Cardiac fibroblast (primary cell): ENCODE measurements around the gene SH3BP5.

Experiments
- DNase-seq, 2 donors: peaks; one replicate each; pipeline versions ENCODE4 v3.0.0 to v3.0.0-alpha.2; 2010; ENCODE audit warnings: low read depth in 2 of 2
- H3K4me3 ChIP-seq, 2 donors: replicated peaks in 1 of 2; 1 replicate in 1 of 2; 2 replicates in 1 of 2; pipeline ENCODE4 v1.5.1; 2011; ENCODE audit warnings: low read depth in 2 of 2, low read length in 2 of 2, mild to moderate bottlenecking in 2 of 2, moderate library complexity in 1 of 2
- CTCF ChIP-seq: IDR thresholded peaks from one replicate; pipeline ENCODE4 v1.5.1; 2011; ENCODE audit warnings: low read depth, mild to moderate bottlenecking, low read length, inconsistent platforms

Gene SH3BP5

GRCh38 chr3:15303216-15303615, 29.2 kb downstream of the SH3BP5 start:
- TF ChIP-seq CTCF, result no peak
- no peak overlapping the region for H3K4me3 ChIP-seq

DNA sequence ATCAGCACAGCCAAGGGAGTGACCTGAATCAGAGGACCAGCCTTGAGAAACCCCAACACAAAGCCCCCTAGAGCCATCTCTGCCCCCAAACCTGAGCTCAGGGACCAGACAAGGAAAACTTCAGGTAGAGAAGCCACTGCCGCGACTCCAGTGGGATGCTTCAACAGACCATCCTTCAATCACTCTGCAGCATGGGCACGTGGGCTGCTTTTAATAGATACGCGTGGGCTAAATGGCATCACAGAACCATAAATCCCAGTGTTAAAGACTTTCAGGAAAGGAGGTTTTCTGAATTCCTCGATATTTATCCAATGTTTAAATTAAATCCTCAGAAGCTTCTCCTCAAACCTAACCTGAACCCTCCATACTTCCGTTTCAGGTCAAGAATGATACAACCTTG, 30.6 kb downstream of the SH3BP5 start:
- no peak for DNase-seq
- no peak for TF ChIP-seq CTCF
- H3K4me3 ChIP-seq, result no peak overlapping the region

More at GRCh38 chr3:15303216-15303615, 29.2 kb downstream of the SH3BP5 start:
- DNase-seq, result no peak

DNA sequence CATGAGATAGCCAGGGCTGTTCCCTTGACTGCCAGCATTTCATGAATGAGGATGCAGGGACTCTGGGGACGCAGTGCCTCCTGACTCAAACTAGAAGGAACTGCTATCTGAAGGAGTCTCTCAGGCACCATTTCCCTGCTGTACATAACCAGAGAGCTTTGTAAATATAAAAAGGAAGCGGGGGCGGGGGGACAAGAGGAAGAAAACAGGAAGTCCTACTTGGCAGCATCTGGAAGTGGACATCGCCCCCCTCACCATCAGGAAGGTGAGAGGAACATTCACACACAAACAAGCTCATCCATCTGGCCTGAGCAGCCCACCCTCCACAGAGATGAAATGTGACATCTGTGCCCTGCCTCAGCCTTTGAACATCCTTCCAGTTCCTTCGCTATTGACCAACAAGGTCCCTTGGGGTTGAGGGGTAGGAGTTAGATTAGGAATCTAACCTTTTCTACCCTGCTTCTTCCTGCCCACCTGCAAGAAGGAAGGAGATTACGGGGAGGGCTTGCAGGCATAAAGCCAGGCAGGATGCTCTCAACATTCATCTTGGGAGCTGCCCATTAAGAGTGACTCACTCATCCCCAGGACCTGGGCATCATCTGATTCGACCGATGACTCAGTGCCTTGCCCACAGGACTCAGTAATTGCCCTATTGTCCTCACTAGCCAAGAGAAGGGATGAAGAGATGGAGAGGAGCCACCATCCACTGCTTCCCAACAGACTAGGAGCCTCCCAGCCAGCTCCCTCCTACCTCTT, 31.9 kb downstream of the SH3BP5 start:
- H3K4me3 ChIP-seq, result no peak overlapping the region
- DNase-seq, result peak; percentile 67 to 78
- TF ChIP-seq CTCF, result no peak

DNA sequence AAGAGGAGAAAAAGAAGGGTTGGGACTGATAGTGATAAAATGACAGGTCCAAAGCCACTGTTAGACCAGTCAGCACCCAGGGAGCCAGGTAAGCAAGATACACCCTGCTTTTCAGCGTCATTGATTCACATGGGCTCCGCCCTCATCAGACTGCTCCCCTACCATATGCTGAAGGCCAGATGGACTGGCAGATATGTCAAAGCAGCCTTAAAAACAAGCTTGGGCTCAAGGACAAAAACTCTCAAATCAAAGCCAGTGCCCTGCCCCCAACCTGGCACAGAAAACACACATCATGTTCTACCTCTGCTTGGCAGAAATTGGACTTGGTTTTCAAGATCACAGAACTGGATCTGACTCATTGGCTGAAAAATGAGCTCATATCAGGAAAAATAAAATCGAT, 33.4 kb downstream of the SH3BP5 start:
- DNase-seq, result no peak
- H3K4me3 ChIP-seq, result no peak overlapping the region
- TF ChIP-seq CTCF, result no peak

DNA sequence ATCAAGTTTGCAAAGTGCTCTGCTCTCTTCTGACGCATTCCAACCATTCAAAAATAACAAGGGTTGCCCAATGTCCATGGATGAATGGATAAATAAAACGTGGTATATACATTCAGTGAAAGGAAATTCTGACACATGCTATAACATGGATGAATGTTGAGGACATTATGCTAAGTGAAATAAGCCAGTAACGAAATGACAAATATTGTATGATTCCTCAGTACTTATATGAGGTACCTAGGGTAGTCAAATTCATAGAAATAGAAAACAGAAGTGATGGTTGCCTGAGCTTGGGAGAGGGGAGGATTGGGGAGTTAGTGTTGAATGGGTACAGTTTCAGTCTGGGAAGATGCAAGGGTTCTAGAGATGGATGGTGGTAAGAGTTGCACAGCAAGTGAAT, 33.9 kb downstream of the SH3BP5 start:
- no peak overlapping the region for H3K4me3 ChIP-seq
- DNase-seq, result no peak
- no peak for TF ChIP-seq CTCF

- no peak overlapping the region for H3K4me3 ChIP-seq
- TF ChIP-seq CTCF, result no peak
- DNase-seq, result no peak
Measured at GRCh38 chr3:15297608-15298350, 34.6 kb downstream of the SH3BP5 start.
